Forelimb muscle (tissue), 1 donor: ENCODE data around the gene IQCH. TPM values are rescaled to one million over a fixed set of nuclear protein-coding genes. Genes with fewer than 3 reads are reported as not detected.

ENCODE experiments used
- DNase-seq: peaks from one replicate; pipeline ENCODE4 v3.0.0-alpha.2; 2013; ENCODE audit warnings: low read depth
- polyA plus RNA-seq: library from polyadenylated mRNA; unstranded; fragments of 120-200 nt; gene quantifications from one replicate; pipeline ENCODE4 v1.2.1, GENCODE V29; 2013; ENCODE audit not compliant: insufficient read length

The IQCH gene
- polyA plus RNA-seq, 1 donor, result 0.94 TPM

GRCh38 chr15:67300266-67301025 is 45.9 kb downstream of the IQCH start:
- DNase-seq, result no peak

GRCh38 chr15:67303490-67304363 is 49.1 kb downstream of the IQCH start:
- no peak for DNase-seq

- no peak for DNase-seq
Measured at GRCh38 chr15:67304778-67305177, 50.2 kb downstream of the IQCH start.

- no peak for DNase-seq
Measured at GRCh38 chr15:67305506-67305905, 50.9 kb downstream of the IQCH start.

- DNase-seq, result no peak
Measured at GRCh38 chr15:67307156-67307555, 52.6 kb downstream of the IQCH start.

GRCh38 chr15:67307889-67308597 is 53.5 kb downstream of the IQCH start:
- DNase-seq, result no peak

- DNase-seq, result no peak
Measured at GRCh38 chr15:67311731-67312130, 57.1 kb downstream of the IQCH start.

GRCh38 chr15:67319961-67320360 is 65.4 kb downstream of the IQCH start:
- no peak for DNase-seq

GRCh38 chr15:67321352-67321751 is 66.8 kb downstream of the IQCH start:
- DNase-seq, result no peak

- DNase-seq, result no peak
Measured at GRCh38 chr15:67322481-67322880, 67.9 kb downstream of the IQCH start.

- no peak for DNase-seq
Measured at GRCh38 chr15:67327312-67327711, 72.7 kb downstream of the IQCH start.

GRCh38 chr15:67327737-67328136 is 73.2 kb downstream of the IQCH start:
- no peak for DNase-seq

GRCh38 chr15:67329984-67330733 is 75.6 kb downstream of the IQCH start:
- DNase-seq, result no peak

GRCh38 chr15:67331676-67332075 is 77.1 kb downstream of the IQCH start:
- DNase-seq, result no peak

GRCh38 chr15:67335026-67335425 is 80.4 kb downstream of the IQCH start:
- no peak for DNase-seq

GRCh38 chr15:67335534-67336222 is 81.1 kb downstream of the IQCH start:
- no peak for DNase-seq

GRCh38 chr15:67340630-67341029 is 86.0 kb downstream of the IQCH start:
- DNase-seq, result no peak

- no peak for DNase-seq
Measured at GRCh38 chr15:67341539-67341938, 87.0 kb downstream of the IQCH start.

- DNase-seq, result no peak
Measured at GRCh38 chr15:67343206-67343605, 88.6 kb downstream of the IQCH start.

GRCh38 chr15:67349634-67350033 is 95.0 kb downstream of the IQCH start:
- DNase-seq, result no peak

- DNase-seq, result no peak
Measured at GRCh38 chr15:67350042-67350441, 95.5 kb downstream of the IQCH start.
